GM12878 (cell line): Measurements from ENCODE around the gene OLR1. TPM values are rescaled to one million over a fixed set of nuclear protein-coding genes. Genes with fewer than 3 reads are reported as not detected.

Experiments
- ATAC-seq: fragments of 200-7000 bp; cut with Tn5 transposase; 3 replicates; pipeline ENCODE4 v1.9.1; 2020; ENCODE audit warnings: mild to moderate bottlenecking, moderate library complexity
- Bru-seq: library from RNA; stranded (reverse); fragments of 400-500 nt; gene quantifications from one replicate; lab custom pipeline; 2021; lab: Mats Ljungman, UMichigan
- BruChase-seq, 2 experiments: library from RNA; stranded (reverse); fragments of 400-500 nt; gene quantifications; one replicate each; lab custom pipeline; 2021; lab: Mats Ljungman, UMichigan
- BruUV-seq: library from RNA; stranded (reverse); fragments of 400-500 nt; replicated peaks from 2 replicates; lab custom pipeline; 2021; lab: Mats Ljungman, UMichigan
- CTCF ChIA-PET: fragments of 300-600 bp; sonication (Branson Sonifier 250); formaldehyde crosslinking; extraction: SDS; loops from one replicate; lab custom pipeline; 2021; ENCODE audit warnings: inconsistent platforms; lab: Yijun Ruan, JAX
- POLR2A ChIA-PET: fragments of 350-600 bp; formaldehyde crosslinking; extraction: SDS; loops from one replicate; lab custom pipeline; 2021; ENCODE audit warnings: inconsistent platforms; lab: Charles Lee
- RAD21 ChIA-PET: fragments of 300-600 bp; sonication (Branson Sonifier 250); formaldehyde crosslinking; loops from one replicate; lab custom pipeline; 2023; ENCODE audit warnings: antibody characterized with exemption; ENCODE audit not compliant: unreplicated experiment; lab: Charles Lee
- SMC1A ChIA-PET: fragments of 300-600 bp; sonication (Branson Sonifier 250); formaldehyde crosslinking; loops from one replicate; lab custom pipeline; 2023; ENCODE audit not compliant: unreplicated experiment, uncharacterized antibody; lab: Charles Lee
- DNase-seq: peaks from one replicate; pipeline ENCODE4 v3.0.0-alpha.2; 2011; ENCODE audit warnings: low read depth, low spot score
- FAIRE-seq: peaks from 3 replicates; lab custom pipeline; 2011; peaks lifted over from hg19 to GRCh38; lab: Jason Lieb, UNC
- H2AFZ ChIP-seq: 2 replicates; pipeline ENCODE4 v1.6.0; 2011; ENCODE audit warnings: low read depth, low read length, control low read depth; ENCODE audit not compliant: control insufficient read depth
- H3K27ac ChIP-seq: 2 replicates; pipeline ENCODE4 v1.5.1; 2011; ENCODE audit warnings: control low read depth; ENCODE audit not compliant: control insufficient read depth, insufficient read depth
- H3K27me3 ChIP-seq, 2 experiments: replicated peaks in 1 of 2; 2 replicates each; pipeline versions ENCODE4 v1.6.0 to v1.6.1; 2011; ENCODE audit warnings: low read length in 1 of 2; ENCODE audit not compliant: control insufficient read depth in 2 of 2, insufficient read depth in 2 of 2
- H3K36me3 ChIP-seq, 2 experiments: 2 replicates each; pipeline ENCODE4 v1.5.1; 2011; ENCODE audit warnings: low read length in 1 of 2; ENCODE audit not compliant: control insufficient read depth in 2 of 2, insufficient read depth in 2 of 2
- H3K4me1 ChIP-seq: 2 replicates; pipeline ENCODE4 v1.6.1; 2011; ENCODE audit warnings: mild to moderate bottlenecking, low read length, moderate library complexity, mixed read lengths; ENCODE audit not compliant: control insufficient read depth, insufficient read depth
- H3K4me2 ChIP-seq: 2 replicates; pipeline ENCODE4 v1.6.0; 2011; ENCODE audit warnings: control low read depth; ENCODE audit not compliant: control insufficient read depth, insufficient read depth
- H3K4me3 ChIP-seq: fragments of 200-600 bp; sonication (generic); 2 replicates; pipeline ENCODE4 v1.5.1; 2016
- H3K79me2 ChIP-seq: 2 replicates; pipeline ENCODE4 v1.6.0; 2011; ENCODE audit warnings: low read length; ENCODE audit not compliant: control insufficient read depth, insufficient read depth
- H3K9ac ChIP-seq: 2 replicates; pipeline ENCODE4 v1.8.0; 2011; ENCODE audit warnings: low read length, control low read depth, mixed read lengths; ENCODE audit not compliant: control insufficient read depth, insufficient read depth
- H3K9me3 ChIP-seq: replicated peaks from 3 replicates; pipeline ENCODE4 v1.5.1; 2011; ENCODE audit warnings: mild to moderate bottlenecking, low read length; ENCODE audit not compliant: control insufficient read depth, insufficient read depth
- H4K20me1 ChIP-seq: 2 replicates; pipeline ENCODE4 v1.6.0; 2011; ENCODE audit not compliant: control insufficient read depth, insufficient read depth
- BHLHE40 ChIP-seq, 2 experiments: fragments of 450-650 bp in 1 of 2; IDR thresholded peaks; 2 replicates each; pipeline ENCODE4 v1.6.1; 2011 to 2017; ENCODE audit warnings: low read depth in 2 of 2, borderline replicate concordance in 1 of 2, improper control_type of control experiment in 1 of 2, low read length in 1 of 2, mild to moderate bottlenecking in 1 of 2
- E2F8 ChIP-seq: fragments of 450-650 bp; IDR thresholded peaks from 2 replicates; pipeline ENCODE4 v1.6.1; 2018; ENCODE audit warnings: mild to moderate bottlenecking, low read depth, moderate library complexity; ENCODE audit not compliant: partially characterized antibody
- GABPA ChIP-seq: IDR thresholded peaks from 2 replicates; pipeline ENCODE4 v1.6.1; 2014; ENCODE audit warnings: antibody characterized with exemption, low read depth, mild to moderate bottlenecking, inconsistent platforms
- IRF3 ChIP-seq: fragments of 450-650 bp; IDR thresholded peaks from 2 replicates; pipeline ENCODE4 v1.6.1; 2014; ENCODE audit warnings: mild to moderate bottlenecking
- SPI1 ChIP-seq: IDR thresholded peaks from 2 replicates; pipeline ENCODE4 v1.6.1; 2011; ENCODE audit warnings: low read depth, mild to moderate bottlenecking, low read length, moderate library complexity, borderline replicate concordance; ENCODE audit not compliant: insufficient read depth
- USF2 ChIP-seq: IDR thresholded peaks from 2 replicates; pipeline ENCODE4 v1.6.1; 2011; ENCODE audit warnings: low read depth, low read length, improper control_type of control experiment, borderline replicate concordance
- ZBTB11 ChIP-seq: fragments of 450-650 bp; formaldehyde crosslinking; IDR thresholded peaks from 2 replicates; pipeline ENCODE4 v1.5.0; 2022; ENCODE audit warnings: mild to moderate bottlenecking, missing genetic modification characterization
- WGBS: methylation state at CpG from one replicate; pipeline ENCODE4 v1.1.6; 2016; ENCODE audit warnings: low lambda C conversion rate; ENCODE audit not compliant: insufficient replicate concordance, insufficient coverage; ENCODE audit errors: missing lambda C conversion rate; 5-methylcytosine and 5-hydroxymethylcytosine counted together
- in situ Hi-C: fragments of 300-500 bp; cut with MboI; formaldehyde crosslinking; loops from 9 replicates; pipeline ENCODE4 v1.14.3; 2018; ENCODE audit warnings: mixed read lengths
- intact Hi-C: fragments of 100-400 bp; cut with micrococcal nuclease; formaldehyde crosslinking; loops from one replicate; pipeline ENCODE4 v1.14.2; 2022; ENCODE audit not compliant: unreplicated experiment
- long read RNA-seq, 2 experiments: library from polyadenylated mRNA; unstranded; transcript quantifications; one replicate each; pipeline ENCODE4 v2.0.0, GENCODE V29; 2019 to 2020
- polyA minus RNA-seq, 3 experiments: library from RNA; depleted of rRNA, polyadenylated mRNA; stranded (reverse); fragments of >200 nt; gene quantifications; 2 replicates each; pipeline ENCODE4 v1.2.3, GENCODE V29; 2011
- polyA plus RNA-seq, 11 experiments: library from polyadenylated mRNA; depleted of rRNA in 4 of 11; unstranded in 6 of 11; stranded (reverse) in 5 of 11; fragments of >200 nt; fragmentation: Nextera tagmentation in 4 of 11; fragmentation: Illumina TruSeq in 1 of 11; extraction: Ambion mirVana in 4 of 11; extraction: Trizol in 1 of 11; gene quantifications; 1 replicate in 1 of 11; 2 replicates in 10 of 11; pipeline versions ENCODE4 v1.2.1 to v1.2.3, GENCODE V29; 2011 to 2016; ENCODE audit warnings: inconsistent platforms in 2 of 11, missing spikeins in 2 of 11, low read depth in 1 of 11
- total RNA-seq, 4 experiments: library from RNA; depleted of rRNA in 3 of 4; stranded (reverse); fragments of >200 nt in 3 of 4; fragmentation: Illumina TruSeq in 1 of 4; extraction: Trizol in 1 of 4; gene quantifications; 2 replicates each; pipeline versions ENCODE4 v1.2.1 to v1.2.3, GENCODE V29; 2013 to 2021

OLR1 gene
- total RNA-seq (2013; cell fraction: nucleolus; rRNA removed), result not detected in 2 replicates
- not detected in 2 replicates for total RNA-seq (2014; rRNA removed)
- total RNA-seq (2014; rRNA removed; fragmentation: Illumina TruSeq; extraction: Trizol), result not detected in 2 replicates
- 0.08 TPM in 1 of 2 replicates, not detected in the other for total RNA-seq (2021)
- not detected for polyA plus RNA-seq (2011; ENCODE audit: low read depth)
- not detected in 2 replicates for polyA plus RNA-seq (2011; rRNA removed)
- polyA plus RNA-seq (2011; cell fraction: cytosol; rRNA removed), result not detected in 2 replicates
- not detected in 2 replicates for polyA plus RNA-seq (2011; cell fraction: nucleus; rRNA removed)
- 0.17 TPM in 1 of 2 replicates, not detected in the other for polyA plus RNA-seq (2012)
- not detected in 2 replicates for polyA plus RNA-seq (2014; fragmentation: Illumina TruSeq; extraction: Trizol)
- polyA plus RNA-seq (2014; fragmentation: Nextera tagmentation; extraction: Ambion mirVana), result not detected
- not detected in 2 replicates for polyA plus RNA-seq (2014; rRNA removed)
- not detected for polyA plus RNA-seq (2016; fragmentation: Nextera tagmentation; extraction: Ambion mirVana)
- not detected in 2 replicates for polyA minus RNA-seq (2011; rRNA and poly(A)+ RNA removed)
- polyA minus RNA-seq (2011; cell fraction: cytosol; rRNA and poly(A)+ RNA removed), result 1.1 and 1.3 TPM in 2 replicates
- polyA minus RNA-seq (2011; cell fraction: nucleus; rRNA and poly(A)+ RNA removed), result 0.12 and 0.29 TPM in 2 replicates
- Bru-seq, nascent RNA, result not detected
- not detected for BruChase-seq, experiment 1, labeled RNA remaining after a 6-hour chase
- BruChase-seq, experiment 2, labeled RNA remaining after a 2-hour chase, result not detected
- long read RNA-seq, experiment 1, result 0 reads
- long read RNA-seq, experiment 2, result 0 reads

- Histone ChIP-seq H4K20me1 (no peaks in the 10 kb centered on the region), H3K79me2 (no peaks in the 10 kb centered on the region), H3K4me1 (no peaks in the 10 kb centered on the region), H3K9ac (no peak within 1 kb of the TSS), H3K4me3 (no peak within 1 kb of the TSS), H3K4me2 (no peak within 1 kb of the TSS), H2AFZ (no peak within 1 kb of the TSS), H3K36me3 (no peaks in the 10 kb centered on the region), H3K27me3 (peaks cover 0 to 9% of the 10 kb centered on the region in 2 experiments; a peak in 2 of 4 replicates), H3K27ac (no peak within 1 kb of the TSS), H3K9me3 (no peaks in the 10 kb centered on the region)
- ChIA-PET SMC1A (no interaction called here), RAD21 (no interaction called here), CTCF (interaction anchor here (0.9 to 1.7 kb wide), 3 partner anchors 19 to 111 kb away, joined by 3 to 7 read pairs (median 3); no protein-coding TSS in a partner anchor), POLR2A (no interaction called here)
- FAIRE-seq (no peak), DNase-seq (no peak), ATAC-seq (no peak)
- no TSS peak for BruUV-seq
- in situ Hi-C loops (no loop called here), intact Hi-C loops (no loop called here)
- 15% methylated on average over 7 of the region's 7 CpGs for WGBS
- TF ChIP-seq ZBTB11 (no peak), IRF3 (no peak), USF2 (no peak), BHLHE40 (IDR thresholded peaks at IDR 0.05; ENCODE audit: borderline replicate concordance in 1 of 2, low read depth in 2 of 2, low read length in 1 of 2) (no peak), SPI1 (no peak), GABPA (no peak), E2F8 (no peak)
Observed at GRCh38 chr12:10171973-10172728, at the start of gene OLR1. TSS of gene OLR1 (minus strand) at chr12:10172132. CDS start at chr12:10172077, 55 bp downstream.
